ELR (cell line): Measurements from ENCODE around the gene CTIF.
A peak's percentile ranks its signal among the peaks of the same experiment; 100 is the strongest.

Experiments used
- DNase-seq: peaks from one replicate; pipeline ENCODE4 v3.0.0-alpha.2; 2015; ENCODE audit warnings: low read depth

CTIF gene

DNA sequence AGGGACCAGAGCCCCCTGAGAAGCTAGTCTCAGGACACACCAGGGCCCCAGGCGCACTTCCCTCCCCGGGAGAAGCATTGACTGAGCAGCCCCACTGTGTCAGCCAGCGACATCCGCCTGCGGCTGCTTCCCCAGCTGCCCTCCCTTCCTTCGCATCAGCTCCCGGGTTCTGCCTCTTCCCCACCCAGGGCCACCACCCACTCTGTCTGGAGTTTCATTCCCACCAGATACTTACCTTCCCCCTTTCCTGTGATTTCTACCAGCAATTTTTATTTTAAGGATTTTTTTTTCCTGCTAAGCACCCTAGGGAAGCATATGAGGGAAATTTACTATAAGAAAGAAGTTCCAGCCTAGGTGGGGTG is 312.7 kb downstream of the CTIF start:
- no peak for DNase-seq

DNA sequence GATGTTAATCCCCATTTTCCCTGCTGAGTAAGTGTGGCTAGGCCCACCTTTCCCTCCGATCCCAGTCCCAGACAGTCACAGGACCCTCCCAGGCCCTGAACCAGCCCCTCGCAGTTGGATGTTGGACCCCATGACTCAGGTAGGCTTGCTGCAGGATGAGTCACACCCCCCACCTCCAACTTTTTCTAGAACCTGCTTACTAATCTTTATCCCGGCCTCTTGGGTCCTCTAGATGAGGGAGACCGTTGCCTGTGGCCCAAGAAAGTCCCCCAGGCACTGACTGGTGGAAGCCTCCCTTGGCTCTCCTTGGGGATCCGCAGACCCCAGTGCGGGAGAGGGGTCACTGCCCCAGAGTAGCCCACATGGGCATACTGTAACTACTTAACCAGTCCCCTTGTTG is 313.5 kb downstream of the CTIF start:
- peak; percentile 65 for DNase-seq

DNA sequence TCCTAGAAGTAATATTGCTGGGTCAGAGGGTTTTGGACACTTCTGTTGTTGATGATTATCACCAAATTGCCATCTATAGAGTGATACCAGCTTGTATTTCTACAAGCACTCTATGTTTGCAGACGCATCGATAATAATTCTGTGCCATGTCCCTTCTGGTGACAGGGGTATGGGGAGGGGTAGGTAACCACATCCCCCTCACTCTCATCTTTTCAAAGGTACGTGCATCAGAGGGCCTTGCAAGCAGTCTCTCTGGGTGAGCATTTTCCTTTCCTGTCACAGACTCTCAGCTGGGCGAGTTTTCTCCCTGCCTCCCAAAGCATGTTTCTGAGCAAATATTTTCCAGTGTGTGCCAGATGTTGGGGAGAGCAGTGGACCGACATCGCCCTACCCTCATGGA is 314.0 kb downstream of the CTIF start:
- DNase-seq, result no peak

DNA sequence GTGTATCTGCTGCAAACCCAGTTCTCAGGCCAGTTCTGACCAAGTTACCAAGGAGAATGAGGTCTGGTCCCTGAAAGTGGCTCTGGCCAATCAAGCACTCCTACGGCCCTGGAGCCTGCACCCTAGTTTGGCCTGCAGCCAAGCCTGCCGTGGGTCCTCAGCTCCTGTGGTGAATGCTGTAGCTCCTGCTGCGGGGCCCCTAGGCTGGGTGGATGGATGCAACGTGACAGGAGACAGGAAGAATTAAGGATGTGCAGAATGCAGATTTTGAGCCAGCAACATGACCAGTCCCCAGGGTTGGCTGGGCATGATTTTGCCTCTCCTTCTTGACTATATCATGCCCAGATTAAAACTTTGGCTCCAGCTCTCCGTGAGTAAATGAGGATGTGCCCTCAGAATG is 314.8 kb downstream of the CTIF start:
- no peak for DNase-seq

DNA sequence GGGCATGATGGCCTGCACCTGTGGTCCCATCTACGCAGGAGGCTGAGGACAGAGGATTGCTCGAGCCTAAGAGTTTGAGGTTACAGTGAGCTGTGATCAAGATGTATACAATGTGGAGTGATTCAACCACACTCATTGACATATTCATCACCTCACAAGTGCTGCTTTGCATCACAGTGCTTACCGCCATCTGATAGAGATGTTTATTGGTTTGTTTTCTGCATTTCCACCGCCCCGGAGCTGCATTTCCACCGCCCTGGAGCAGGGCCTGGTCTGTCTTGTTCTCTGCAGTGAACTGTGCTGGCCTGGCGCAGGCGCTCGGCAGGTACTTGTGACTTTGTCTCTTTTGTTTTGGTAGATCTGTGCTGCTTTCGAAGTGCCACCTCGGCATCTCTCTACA is 315.9 kb downstream of the CTIF start:
- DNase-seq, result peak; percentile 33

DNA sequence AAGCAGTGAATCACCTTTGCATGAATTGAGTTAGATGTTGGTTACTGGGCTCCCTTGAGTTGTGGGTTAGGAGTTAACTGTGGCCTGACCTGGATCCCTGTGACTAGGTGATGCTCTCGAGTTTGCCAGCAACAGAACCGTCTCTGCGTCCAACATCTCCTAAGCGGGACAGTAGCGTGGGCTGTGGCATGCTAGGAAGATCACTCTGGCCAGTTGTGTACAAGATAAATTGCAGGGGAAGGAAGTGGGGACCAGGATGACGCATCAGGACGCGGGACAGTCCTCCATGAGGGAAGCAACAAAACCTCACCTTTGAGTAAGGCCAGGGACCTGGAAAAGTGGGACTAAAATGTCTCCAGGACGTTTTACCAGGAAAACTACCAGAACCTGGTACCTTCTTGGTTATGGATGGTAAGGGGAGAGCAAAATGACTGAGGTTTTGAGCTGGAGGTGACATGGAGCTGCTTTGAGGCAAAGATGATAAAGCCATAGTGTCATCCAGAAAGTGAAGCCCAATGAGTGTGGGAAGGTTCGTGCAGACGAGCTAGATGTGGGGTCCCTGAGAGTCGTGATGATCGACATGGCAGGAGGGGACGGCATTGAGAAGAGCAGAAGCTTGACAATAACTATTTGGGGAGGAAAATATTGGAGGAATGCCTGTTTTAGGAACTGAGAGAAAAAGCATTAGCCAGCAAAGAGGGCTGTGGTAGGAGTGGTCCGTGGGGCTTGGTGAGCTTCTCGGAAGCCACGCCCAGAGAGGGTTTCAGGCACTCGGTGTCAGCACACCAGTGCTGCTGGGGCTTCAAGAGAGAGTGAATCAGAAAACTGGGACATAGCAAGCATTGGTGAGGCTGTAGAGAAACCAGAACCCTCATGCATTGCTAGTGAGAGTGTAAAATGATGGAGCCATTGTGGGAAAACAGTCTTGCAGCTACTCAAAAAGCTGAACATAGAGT is 316.9 kb downstream of the CTIF start:
- no peak for DNase-seq

DNA sequence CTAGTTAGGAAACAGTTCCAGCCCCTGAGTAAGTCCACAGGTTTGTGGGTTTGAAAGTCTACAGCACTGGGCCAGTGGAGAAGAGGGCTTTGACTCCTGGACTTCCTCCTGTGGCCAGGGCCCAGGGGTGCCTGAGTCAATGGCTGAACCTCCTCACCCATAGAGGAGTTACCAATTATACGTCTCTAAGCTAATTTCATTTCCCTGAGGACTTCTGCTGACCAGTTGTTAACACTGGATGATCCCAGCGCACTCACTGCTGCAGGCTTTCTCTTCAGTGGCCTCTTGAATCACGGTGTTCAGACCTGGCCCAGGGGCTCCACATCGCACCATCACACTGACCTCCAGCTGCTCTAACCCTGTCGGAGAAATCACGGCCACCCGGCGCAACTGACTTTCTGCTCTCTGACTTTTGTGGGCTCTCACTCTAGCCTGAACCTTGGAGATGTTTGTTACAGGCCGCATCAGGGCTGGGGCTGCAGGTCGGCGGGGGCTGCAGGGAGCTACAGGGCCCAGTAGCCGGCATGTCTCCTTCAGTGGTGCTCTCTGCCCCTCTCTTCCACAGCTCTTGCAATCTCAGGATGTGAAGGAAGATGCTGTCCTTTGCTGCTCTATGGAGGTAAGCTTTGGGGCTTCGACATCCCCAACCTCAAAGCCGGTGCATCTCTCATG is 318.3 kb downstream of the CTIF start:
- no peak for DNase-seq

DNA sequence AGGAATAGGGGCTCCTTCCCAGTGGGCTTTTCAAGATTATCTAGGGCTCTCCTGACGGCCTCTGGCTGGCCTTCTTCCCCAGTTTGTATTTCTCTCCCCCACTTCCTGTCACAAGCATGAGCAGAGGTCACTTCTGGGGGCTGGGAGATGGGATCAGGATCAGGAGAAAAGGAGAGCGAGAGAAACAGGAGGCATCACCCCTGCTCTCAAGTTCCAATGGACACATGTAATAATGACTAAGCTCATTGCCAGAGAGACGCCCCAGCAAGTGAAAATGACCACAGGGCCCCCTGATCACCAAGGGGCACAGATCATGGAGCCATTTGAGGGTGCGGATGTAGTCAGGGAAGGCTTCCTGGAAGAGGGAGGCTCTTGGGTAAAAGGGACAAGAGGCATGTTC is 319.8 kb downstream of the CTIF start:
- no peak for DNase-seq

DNA sequence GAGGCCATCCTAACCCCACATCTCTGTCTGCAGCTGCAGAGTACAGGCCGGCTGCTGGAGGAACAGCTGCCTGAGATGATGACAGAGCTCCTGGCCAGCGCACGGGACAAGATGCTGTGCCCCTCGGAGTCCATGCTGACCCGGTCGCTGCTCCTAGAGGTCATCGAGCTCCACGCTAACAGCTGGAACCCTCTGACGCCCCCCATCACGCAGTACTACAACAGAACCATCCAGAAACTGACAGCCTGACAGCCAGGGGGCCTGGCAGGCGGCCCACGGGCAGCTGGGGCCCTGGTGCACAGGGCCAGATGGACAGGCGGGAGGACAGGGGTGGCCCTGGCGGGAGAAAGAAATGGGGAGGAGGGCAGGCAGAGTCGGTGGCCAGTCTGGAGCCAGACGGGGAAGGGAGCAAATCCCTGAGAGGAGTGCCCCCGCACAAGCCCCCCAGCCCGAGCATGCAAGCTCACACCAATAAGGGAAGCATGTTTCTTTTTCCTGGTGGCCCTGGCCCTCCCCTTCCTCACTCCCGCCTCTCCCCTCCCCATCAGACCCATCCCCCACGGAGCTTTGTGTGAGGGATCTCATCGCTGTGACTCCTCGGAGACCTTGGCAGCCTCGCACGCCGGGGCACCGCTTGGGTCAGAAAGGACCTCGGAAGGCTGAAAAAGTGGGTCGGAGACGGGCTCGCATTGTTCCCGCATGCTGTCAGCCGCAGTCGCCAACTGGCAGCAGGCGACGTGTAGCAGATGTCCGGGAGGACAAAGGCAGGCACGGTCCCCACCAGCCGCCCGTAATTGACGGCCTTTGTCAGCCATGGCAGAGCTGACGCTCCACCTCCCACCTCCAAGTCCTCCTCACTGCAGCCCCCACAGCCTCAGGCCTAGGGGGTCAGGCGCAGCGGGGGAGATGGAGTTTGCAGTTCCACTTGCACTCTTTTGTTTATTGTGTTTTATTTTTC is 320.8 kb downstream of the CTIF start:
- DNase-seq, result no peak

DNA sequence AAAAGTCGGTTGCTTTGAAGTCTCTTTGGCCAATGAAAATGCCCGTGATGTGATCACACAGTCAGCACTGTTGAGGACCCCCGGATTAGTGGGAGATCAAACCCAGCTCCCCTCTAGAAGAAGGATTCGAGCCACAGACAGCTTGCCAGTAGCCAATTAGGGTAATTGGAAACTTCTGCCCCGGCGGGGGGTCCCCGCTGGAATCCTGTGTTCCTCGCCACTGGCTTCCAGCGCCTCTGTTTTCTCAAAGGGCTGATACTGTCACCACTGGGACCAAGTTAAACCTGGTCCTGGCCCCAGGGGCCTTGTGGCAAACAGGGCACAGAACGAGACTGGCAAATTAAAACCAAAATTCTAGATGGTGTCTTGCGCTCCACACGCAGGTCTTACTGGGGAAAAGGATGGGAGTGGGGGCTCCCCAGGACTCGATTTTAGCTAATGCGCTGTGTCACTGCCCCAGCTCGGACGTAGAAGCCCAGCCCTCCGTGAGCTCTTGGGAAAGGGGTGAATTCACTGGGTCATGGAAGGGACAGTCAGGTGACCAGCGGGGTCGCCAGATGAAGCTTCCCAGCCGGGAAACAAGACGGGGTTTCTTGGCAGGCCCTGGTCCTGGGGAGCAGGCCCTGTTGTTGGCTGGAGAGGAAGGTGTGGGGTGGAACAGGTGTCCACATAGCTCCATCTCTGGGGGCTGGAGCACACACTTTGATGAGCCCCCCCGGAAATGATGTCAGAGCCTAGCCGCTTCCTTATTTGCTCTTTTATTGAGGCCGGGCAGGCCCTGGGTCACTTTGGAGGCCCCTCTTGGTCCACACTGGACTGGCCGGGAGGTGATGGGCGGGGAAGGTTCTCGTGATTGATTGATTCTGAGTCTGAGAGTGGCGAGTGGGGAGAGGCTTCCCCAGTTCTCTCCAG is 321.7 kb downstream of the CTIF start:
- DNase-seq, result no peak

DNA sequence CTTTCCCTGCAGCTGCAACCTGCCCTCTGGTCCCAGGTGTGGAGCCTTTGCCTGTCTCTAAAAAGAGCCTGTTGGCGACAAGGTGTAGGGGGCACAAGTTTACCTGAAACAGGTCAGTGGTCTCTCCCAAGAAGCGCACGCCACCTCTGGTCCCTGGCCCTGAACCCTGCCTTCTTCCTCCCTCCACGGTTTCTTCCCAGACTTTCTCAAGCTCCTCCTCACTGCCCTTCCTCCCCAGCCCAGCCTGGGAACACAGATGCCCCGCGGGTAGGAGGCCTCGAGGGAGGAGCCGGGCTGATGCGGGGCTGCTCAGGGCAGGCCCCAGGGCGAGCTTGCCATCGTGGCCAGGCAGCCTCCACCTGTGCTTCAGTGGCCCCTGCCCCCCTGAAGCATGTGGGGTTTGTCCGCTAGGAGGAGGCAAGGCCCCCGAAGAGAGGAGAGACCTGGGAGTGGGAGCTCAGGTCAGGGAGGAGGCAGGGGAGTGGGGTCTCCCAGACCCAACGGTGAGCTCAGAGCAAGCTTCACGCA is 322.4 kb downstream of the CTIF start:
- no peak for DNase-seq

DNA sequence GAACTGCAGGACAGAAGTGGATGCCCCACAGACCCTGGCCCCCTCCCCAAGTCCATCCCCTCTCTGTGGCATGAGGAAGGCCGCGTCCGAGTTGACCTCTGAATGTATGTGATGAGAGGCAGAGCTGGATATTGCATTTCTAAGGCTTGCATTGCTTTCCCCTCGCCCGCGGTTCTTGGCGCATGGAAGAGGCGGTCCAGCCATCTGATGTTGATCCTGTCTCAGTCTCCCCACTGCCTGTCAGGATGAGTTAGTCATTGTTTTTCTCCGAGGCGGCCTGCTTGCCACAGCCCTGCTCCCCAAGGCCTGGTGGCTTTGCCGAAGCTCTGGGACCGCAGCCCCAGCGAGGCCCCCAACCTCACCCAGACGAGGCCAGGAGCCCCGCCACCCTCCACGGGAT is 323.3 kb downstream of the CTIF start:
- no peak for DNase-seq

DNA sequence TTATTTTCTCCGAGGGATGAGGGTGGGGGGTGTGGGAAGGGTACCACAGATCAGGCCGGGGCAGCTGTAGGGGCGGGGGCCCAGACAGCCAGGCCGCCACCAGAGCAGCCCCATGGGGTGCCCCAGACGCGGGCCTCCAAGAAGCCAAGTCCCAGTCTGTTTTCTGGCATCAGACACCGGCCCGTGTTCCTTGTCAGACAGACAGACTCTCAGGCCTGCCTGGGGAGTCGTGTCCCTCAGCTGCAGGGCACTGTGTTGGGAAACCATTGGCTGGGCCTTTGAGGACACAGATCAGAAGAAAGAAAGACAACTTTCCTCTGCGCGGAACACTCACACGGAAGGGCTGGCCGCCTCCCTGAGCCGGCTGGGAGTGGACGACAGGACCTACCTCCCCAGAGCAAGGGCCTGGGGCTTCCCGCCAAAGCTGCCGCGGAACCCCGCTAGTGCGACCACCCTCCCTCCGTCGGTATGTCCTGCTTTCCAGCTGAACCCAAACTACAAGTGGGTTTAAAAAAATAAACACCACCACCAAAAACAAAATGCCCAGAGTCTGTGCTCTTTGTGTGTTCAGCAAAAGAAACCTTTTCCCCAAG is 323.9 kb downstream of the CTIF start:
- no peak for DNase-seq

DNA sequence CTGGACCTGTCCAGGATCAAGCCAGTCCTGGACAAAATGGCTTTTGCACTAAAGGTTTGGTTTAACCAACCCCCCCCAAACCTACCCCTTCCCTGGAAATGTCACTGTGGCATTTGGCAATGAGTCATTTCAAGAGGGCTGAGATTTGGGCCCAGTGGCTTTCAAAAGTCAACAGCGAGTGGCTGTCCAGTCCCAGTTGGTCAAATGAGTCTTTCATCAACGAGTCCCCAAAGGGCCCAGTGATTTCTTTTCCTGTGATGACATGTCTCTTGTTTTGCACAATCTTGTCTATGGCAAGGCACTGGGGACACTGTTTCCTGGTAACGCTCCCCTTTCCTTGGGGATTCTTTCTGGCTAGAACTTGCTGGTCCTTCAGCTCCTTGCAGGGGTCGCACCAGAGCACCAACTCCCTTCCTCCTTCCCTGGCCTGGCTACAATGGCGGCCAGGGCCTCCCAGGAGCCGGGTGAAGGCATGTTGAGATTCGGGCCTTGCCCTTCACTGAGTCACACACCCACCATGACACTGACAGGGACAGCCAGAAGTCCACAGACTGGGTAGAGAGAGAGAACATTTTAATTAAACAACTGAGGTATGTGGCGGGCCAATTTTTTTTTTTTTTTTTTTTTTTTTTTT is 324.7 kb downstream of the CTIF start:
- no peak for DNase-seq

DNA sequence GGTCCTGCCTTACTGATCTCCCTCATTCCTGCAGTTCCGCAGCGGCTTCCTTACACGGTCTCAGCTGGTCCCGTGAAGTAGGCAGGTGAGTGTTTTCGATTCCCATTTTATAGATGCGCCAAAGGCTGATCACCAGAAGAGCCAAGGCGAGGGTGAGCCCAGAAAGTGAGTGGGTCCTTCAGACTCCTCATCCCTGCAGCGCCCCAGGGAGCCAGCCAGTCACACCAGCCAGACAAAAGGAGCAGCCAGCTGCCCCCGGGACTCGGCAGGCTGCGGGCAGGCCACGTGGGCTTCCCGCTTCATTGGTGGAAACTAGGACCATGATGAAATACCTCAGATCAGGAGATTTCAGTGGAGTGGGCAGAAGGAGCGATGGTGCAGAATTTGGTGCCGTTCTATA is 326.0 kb downstream of the CTIF start:
- DNase-seq, result no peak

DNA sequence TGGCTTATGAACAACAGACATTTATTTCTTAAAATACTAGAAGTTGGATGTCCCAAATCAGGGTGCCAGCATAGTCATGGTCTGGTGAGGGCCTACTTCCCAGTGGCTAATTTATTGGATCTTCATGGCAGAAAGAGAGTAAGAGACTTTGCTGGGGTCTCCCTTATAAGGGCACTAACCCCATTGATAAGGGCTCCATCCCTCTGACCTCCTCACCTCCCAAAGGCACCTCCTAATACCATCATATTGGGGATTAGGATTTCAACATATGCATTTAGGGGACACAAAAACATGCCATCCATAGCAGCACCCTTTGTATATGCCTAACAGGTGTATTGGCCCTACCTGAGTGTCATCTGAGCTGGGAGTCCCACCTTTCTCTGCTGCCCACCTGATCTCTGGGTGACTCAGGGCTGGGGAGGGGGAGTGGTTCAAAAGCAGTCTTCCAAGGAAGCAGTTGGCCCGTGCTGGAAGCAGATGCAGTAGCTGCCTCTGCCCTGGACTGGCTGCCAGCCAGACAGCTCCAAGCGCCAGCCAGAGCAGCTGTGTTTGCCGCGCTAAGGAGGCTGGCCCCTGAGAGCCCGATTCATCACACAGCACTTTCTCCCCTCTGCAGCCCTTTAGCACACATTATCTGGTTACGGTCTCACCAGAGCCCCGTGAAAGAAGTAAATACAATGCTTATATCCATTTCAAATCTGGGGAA is 327.4 kb downstream of the CTIF start:
- DNase-seq, result peak; percentile 20

DNA sequence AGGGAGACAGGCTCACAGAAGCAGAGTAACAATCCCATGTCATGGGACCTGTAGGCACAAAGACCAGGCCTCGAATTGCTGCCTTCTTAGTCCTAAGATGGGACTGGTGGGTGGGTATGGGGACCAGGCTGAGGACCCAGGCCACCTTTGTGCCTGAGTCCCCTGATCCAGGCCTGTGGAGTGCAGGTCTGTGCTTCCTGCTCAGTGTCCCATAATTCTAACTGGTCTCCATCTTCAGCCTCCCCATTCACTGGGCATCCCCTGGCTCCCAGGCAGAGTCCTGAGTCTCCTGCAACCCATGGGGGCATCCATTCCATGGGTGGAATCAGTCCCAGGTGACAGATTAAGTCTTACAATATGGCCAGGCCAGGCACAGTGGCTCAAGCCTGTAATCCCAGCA is 328.0 kb downstream of the CTIF start:
- no peak for DNase-seq

DNA sequence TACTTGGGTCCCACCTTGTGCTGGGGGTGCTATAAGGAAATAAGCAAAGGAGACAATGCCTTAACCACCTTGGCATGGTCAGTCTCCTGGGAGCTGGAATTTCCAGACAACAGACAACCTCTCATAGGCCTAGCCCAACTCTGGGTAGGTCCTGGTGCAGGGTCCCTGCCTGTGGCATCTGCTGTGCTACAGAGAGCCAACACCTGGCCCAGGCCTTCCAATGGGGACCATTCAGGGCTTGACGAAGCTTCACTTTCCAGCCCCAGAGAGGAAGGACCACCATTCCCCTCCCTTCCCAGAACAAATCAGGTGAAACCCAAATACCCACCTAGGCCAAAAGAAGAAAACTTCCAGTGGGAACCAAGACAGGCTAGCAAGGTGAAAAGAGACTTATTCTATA is 329.1 kb downstream of the CTIF start:
- DNase-seq, result no peak
